ENCODE data around the gene PATL2.

- no peak for TF ChIP-seq POLR2A (IDR thresholded peaks at IDR 0.05)
- no peak for TF ChIP-seq CTCF (IDR thresholded peaks at IDR 0.05 in 8 of 11, conservative IDR thresholded peaks at IDR 0.05 in 3 of 11)
Observed at GRCh38 chr15:44705986-44706385, 5.1 kb downstream of the PATL2 start.

All from spleen (tissue), 7 donors.